Endothelial cell of umbilical vein (primary cell): ENCODE data around the gene DIAPH2. TPM values are rescaled to one million over a fixed set of nuclear protein-coding genes. Genes with fewer than 3 reads are reported as not detected.

ENCODE experiments used
- BruUV-seq: library from RNA; stranded (reverse); fragments of 400-500 nt; replicated peaks from 2 replicates; lab custom pipeline; 2021; lab: Mats Ljungman, UMichigan
- CTCF ChIA-PET: fragments of 300-600, 350-600 bp; sonication (Branson Sonifier 250); formaldehyde crosslinking; loops from one replicate; lab custom pipeline; 2021; ENCODE audit warnings: antibody characterized with exemption, inconsistent platforms; lab: Charles Lee
- POLR2A ChIA-PET: fragments of 300-600, 350-600 bp; sonication (Branson Sonifier 250); formaldehyde crosslinking; loops from one replicate; lab custom pipeline; 2021; ENCODE audit warnings: antibody characterized with exemption, inconsistent platforms; lab: Charles Lee
- DNase-seq: peaks from one replicate; pipeline ENCODE4 v3.0.0-alpha.2; 2011; ENCODE audit warnings: low read depth, low spot score
- FAIRE-seq: peaks from 2 replicates; lab custom pipeline; 2011; peaks lifted over from hg19 to GRCh38; lab: Jason Lieb, UNC
- H2AFZ ChIP-seq: 2 replicates; pipeline ENCODE4 v1.6.0; 2012; ENCODE audit warnings: low read depth, low read length, control low read depth, inconsistent platforms
- H3K27ac ChIP-seq: 2 replicates; pipeline ENCODE4 v1.5.1; 2011; ENCODE audit warnings: low read depth, mild to moderate bottlenecking, control low read depth, low read length, moderate library complexity; ENCODE audit not compliant: insufficient read depth
- H3K27me3 ChIP-seq, 2 experiments: 2 replicates each; pipeline versions ENCODE4 v1.6.0 to v1.6.1; 2011; ENCODE audit warnings: low read length in 2 of 2, mixed read lengths in 1 of 2; ENCODE audit not compliant: control insufficient read depth in 2 of 2, insufficient read depth in 2 of 2
- H3K36me3 ChIP-seq, 2 experiments: 2 replicates in 1 of 2; 3 replicates in 1 of 2; pipeline ENCODE4 v1.5.1; 2011; ENCODE audit warnings: low read length in 2 of 2, mild to moderate bottlenecking in 1 of 2, moderate library complexity in 1 of 2; ENCODE audit not compliant: control insufficient read depth in 2 of 2, insufficient read depth in 2 of 2; ENCODE audit errors: extremely low read depth in 1 of 2
- H3K4me1 ChIP-seq: 3 replicates; pipeline ENCODE4 v1.5.1; 2011; ENCODE audit warnings: mild to moderate bottlenecking, low read length; ENCODE audit not compliant: control insufficient read depth, insufficient read depth; ENCODE audit errors: extremely low read depth
- H3K4me2 ChIP-seq: 2 replicates; pipeline ENCODE4 v1.6.1; 2011; ENCODE audit warnings: low read length, control low read depth, mixed read lengths; ENCODE audit not compliant: insufficient read depth
- H3K4me3 ChIP-seq, 3 experiments: fragments of 200-600 bp in 1 of 3; sonication (generic), shearing (Covaris generic) in 1 of 3; replicated peaks in 1 of 3; 2 replicates each; pipeline ENCODE4 v1.5.1; 2011 to 2016; ENCODE audit warnings: control low read depth in 3 of 3, low read length in 3 of 3, mild to moderate bottlenecking in 2 of 3, inconsistent platforms in 1 of 3, low read depth in 1 of 3, moderate library complexity in 1 of 3; ENCODE audit not compliant: insufficient read depth in 1 of 3
- H3K79me2 ChIP-seq: 2 replicates; pipeline ENCODE4 v1.6.0; 2012; ENCODE audit warnings: low read length, inconsistent platforms; ENCODE audit not compliant: control insufficient read depth, insufficient read depth
- H3K9ac ChIP-seq: replicated peaks from 2 replicates; pipeline ENCODE3; 2011; ENCODE audit warnings: low read length, control low read depth; ENCODE audit not compliant: insufficient read depth; ENCODE audit errors: extremely low read depth
- H3K9me1 ChIP-seq: replicated peaks from 3 replicates; pipeline ENCODE4 v1.6.0; 2011; ENCODE audit warnings: mild to moderate bottlenecking, low read length; ENCODE audit not compliant: control insufficient read depth, insufficient read depth; ENCODE audit errors: extremely low read depth
- H3K9me3 ChIP-seq: replicated peaks from 2 replicates; pipeline ENCODE4 v1.5.1; 2012; ENCODE audit warnings: low read length, inconsistent platforms; ENCODE audit not compliant: control insufficient read depth, insufficient read depth
- H4K20me1 ChIP-seq: replicated peaks from 2 replicates; pipeline ENCODE3; 2011; ENCODE audit warnings: mild to moderate bottlenecking, low read length; ENCODE audit not compliant: control insufficient read depth, insufficient read depth; ENCODE audit errors: extremely low read depth
- CTCF ChIP-seq, 2 donors: IDR thresholded peaks; 1 replicate in 1 of 2; 2 replicates in 1 of 2; pipeline ENCODE4 v1.5.1; 2011; ENCODE audit warnings: low read length in 2 of 2, mild to moderate bottlenecking in 2 of 2, moderate library complexity in 2 of 2, control low read depth in 1 of 2, inconsistent platforms in 1 of 2, low read depth in 1 of 2; ENCODE audit not compliant: insufficient read depth in 1 of 2; ENCODE audit errors: extremely low read depth in 1 of 2
- EZH2 ChIP-seq: IDR thresholded peaks from 2 replicates; pipeline ENCODE4 v1.6.1; 2012; ENCODE audit warnings: borderline replicate concordance, low read depth, mild to moderate bottlenecking, moderate library complexity, low read length, inconsistent platforms; ENCODE audit not compliant: severe bottlenecking
- FOS ChIP-seq: IDR thresholded peaks from 2 replicates; pipeline ENCODE4 v1.6.1; 2011; ENCODE audit warnings: mild to moderate bottlenecking, low read length, moderate library complexity, borderline replicate concordance; ENCODE audit not compliant: insufficient read depth
- GATA2 ChIP-seq: IDR thresholded peaks from 2 replicates; pipeline ENCODE4 v1.7.0; 2011; ENCODE audit warnings: low read depth, mild to moderate bottlenecking, moderate library complexity, mixed read lengths, low read length; ENCODE audit not compliant: insufficient read length, insufficient read depth
- JUN ChIP-seq: IDR thresholded peaks from 2 replicates; pipeline ENCODE4 v1.6.1; 2011; ENCODE audit warnings: borderline replicate concordance, low read depth; ENCODE audit not compliant: insufficient read length, insufficient read depth
- MAX ChIP-seq: IDR thresholded peaks from 2 replicates; pipeline ENCODE4 v1.6.1; 2011; ENCODE audit not compliant: insufficient read depth, insufficient read length
- MYC ChIP-seq: IDR thresholded peaks from one replicate; pipeline ENCODE4 v1.6.1; 2011; ENCODE audit warnings: mild to moderate bottlenecking, low read depth, low read length
- POLR2A ChIP-seq: IDR thresholded peaks from 2 replicates; pipeline ENCODE4 v1.6.1; 2012; ENCODE audit warnings: low read depth, mild to moderate bottlenecking, control low read depth, low read length
- POLR2AphosphoS5 ChIP-seq: IDR thresholded peaks from 2 replicates; pipeline ENCODE4 v1.6.1; 2012; ENCODE audit warnings: low read depth, mild to moderate bottlenecking, control low read depth, low read length, moderate library complexity; ENCODE audit not compliant: insufficient read depth
- dilution Hi-C: fragments of 300-500 bp; cut with MboI; formaldehyde crosslinking; loops from one replicate; pipeline ENCODE4 v1.15.0; 2019; ENCODE audit warnings: low sequenced_read_pairs; ENCODE audit not compliant: extremely low pct_ligation_motif_present
- intact Hi-C: fragments of 100-400 bp; cut with micrococcal nuclease; formaldehyde crosslinking; loops from one replicate; pipeline ENCODE4 v1.10.0; 2022
- polyA plus RNA-seq, 4 experiments: library from polyadenylated mRNA; depleted of rRNA in 3 of 4; stranded (reverse) in 3 of 4; unstranded in 1 of 4; fragments of >200 nt; gene quantifications; 2 replicates each; pipeline versions ENCODE4 v1.2.1 to v1.2.3, GENCODE V29; 2011 to 2012; ENCODE audit warnings: missing spikeins in 1 of 4
- total RNA-seq: library from RNA; stranded (reverse); gene quantifications from 2 replicates; pipeline ENCODE4 v1.2.3, GENCODE V29; 2021

The DIAPH2 gene
- total and polyA plus RNA-seq, 2 donors (not counting 3 experiments of a cell fraction or from before 2014, with no cell fraction given) = 3.0 to 30.0 TPM

GRCh38 chrX:96792047-96792446 is 107.4 kb downstream of the DIAPH2 start:
- Histone ChIP-seq H2AFZ (no peak overlapping the region), H3K79me2 (no peaks in the 10 kb centered on the region), H3K9me1 (no peaks in the 10 kb centered on the region), H3K4me2 (no peak overlapping the region), H3K27ac (no peak overlapping the region), H3K27me3 (no peaks in the 10 kb centered on the region), H3K4me1 (no peaks in the 10 kb centered on the region), H3K9ac (no peak overlapping the region), H4K20me1 (no peaks in the 10 kb centered on the region), H3K9me3 (no peaks in the 10 kb centered on the region), H3K36me3 (no peaks in the 10 kb centered on the region), H3K4me3 (no peak overlapping the region)
- dilution Hi-C loops = no loop called here
- POLR2A ChIA-PET = no interaction called here
- DNase-seq (no peak), FAIRE-seq (no peak)
- no peak for TF ChIP-seq MYC
- no peak for TF ChIP-seq CTCF (IDR thresholded peaks at IDR 0.05; ENCODE audit: extremely low read depth in 1 of 2, insufficient read depth in 1 of 2, low read depth in 1 of 2, low read length in 2 of 2)
- no peak for TF ChIP-seq FOS
- TF ChIP-seq JUN = no peak
- TF ChIP-seq MAX = no peak
- no peak for TF ChIP-seq POLR2AphosphoS5
- TF ChIP-seq POLR2A = no peak
- TF ChIP-seq EZH2 = no peak
- no peak for TF ChIP-seq GATA2
- BruUV-seq = no TSS peak
- CTCF ChIA-PET = no interaction called here
- intact Hi-C loops = no loop called here
